Right renal cortex interstitium (tissue), 3 donors: Measurements from ENCODE around the gene MYBPC1. TPM values are rescaled to one million over a fixed set of nuclear protein-coding genes. Genes with fewer than 3 reads are reported as not detected.
"Not testable (repeated sequence)": the region's sequence is repeated elsewhere in the genome, so short reads cannot be mapped to it uniquely, and the experiment has no call there.

Source experiments
- DNase-seq, 3 donors: peaks; one replicate each; pipeline ENCODE4 v3.0.0-alpha.2; 2013; ENCODE audit warnings: low read depth in 3 of 3, low spot score in 2 of 3
- polyA plus RNA-seq, 3 donors: library from polyadenylated mRNA; unstranded; fragments of 120-200 nt; gene quantifications; one replicate each; pipeline ENCODE4 v1.2.1, GENCODE V29; 2013; ENCODE audit not compliant: insufficient read length in 3 of 3

MYBPC1 gene, protein sequence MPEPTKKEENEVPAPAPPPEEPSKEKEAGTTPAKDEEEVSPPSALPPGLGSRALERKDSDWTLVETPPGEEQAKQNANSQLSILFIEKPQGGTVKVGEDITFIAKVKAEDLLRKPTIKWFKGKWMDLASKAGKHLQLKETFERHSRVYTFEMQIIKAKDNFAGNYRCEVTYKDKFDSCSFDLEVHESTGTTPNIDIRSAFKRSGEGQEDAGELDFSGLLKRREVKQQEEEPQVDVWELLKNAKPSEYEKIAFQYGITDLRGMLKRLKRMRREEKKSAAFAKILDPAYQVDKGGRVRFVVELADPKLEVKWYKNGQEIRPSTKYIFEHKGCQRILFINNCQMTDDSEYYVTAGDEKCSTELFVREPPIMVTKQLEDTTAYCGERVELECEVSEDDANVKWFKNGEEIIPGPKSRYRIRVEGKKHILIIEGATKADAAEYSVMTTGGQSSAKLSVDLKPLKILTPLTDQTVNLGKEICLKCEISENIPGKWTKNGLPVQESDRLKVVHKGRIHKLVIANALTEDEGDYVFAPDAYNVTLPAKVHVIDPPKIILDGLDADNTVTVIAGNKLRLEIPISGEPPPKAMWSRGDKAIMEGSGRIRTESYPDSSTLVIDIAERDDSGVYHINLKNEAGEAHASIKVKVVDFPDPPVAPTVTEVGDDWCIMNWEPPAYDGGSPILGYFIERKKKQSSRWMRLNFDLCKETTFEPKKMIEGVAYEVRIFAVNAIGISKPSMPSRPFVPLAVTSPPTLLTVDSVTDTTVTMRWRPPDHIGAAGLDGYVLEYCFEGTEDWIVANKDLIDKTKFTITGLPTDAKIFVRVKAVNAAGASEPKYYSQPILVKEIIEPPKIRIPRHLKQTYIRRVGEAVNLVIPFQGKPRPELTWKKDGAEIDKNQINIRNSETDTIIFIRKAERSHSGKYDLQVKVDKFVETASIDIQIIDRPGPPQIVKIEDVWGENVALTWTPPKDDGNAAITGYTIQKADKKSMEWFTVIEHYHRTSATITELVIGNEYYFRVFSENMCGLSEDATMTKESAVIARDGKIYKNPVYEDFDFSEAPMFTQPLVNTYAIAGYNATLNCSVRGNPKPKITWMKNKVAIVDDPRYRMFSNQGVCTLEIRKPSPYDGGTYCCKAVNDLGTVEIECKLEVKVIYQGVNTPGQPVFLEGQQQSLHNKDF
- not detected for polyA plus RNA-seq

GRCh38 chr12:101594700-101595099 lies at the start of gene MYBPC1:
TSS of gene MYBPC1 (plus strand) at chr12:101594971. CDS start at chr12:101595071, 100 bp downstream.
- DNase-seq: no peak

- no peak for DNase-seq
These were observed 43.2 kb upstream of the MYBPC1 start for GRCh38 chr12:101551362-101552114.

DNA sequence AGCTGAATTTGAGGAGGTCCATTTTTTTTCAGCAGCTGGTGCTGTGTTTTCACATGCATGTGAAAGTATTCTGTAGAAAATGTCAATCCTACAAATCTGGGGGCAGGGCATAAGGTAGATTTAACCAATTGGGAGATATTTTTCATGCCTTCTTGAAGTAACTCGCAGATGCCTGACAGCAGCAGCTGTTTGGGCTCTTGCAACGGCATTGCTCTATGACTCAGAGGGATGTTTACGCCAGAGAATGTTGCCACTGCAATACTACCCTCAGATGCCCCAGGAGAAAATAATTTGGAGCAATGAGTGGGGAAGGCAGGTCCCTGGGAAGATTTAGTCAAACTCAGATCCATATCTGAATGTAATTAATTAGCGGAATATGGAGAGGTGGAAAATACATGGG lies 42.5 kb upstream of the MYBPC1 start:
- no peak for DNase-seq

GRCh38 chr12:101557094-101557493 lies 37.7 kb upstream of the MYBPC1 start:
- DNase-seq: no peak

DNA sequence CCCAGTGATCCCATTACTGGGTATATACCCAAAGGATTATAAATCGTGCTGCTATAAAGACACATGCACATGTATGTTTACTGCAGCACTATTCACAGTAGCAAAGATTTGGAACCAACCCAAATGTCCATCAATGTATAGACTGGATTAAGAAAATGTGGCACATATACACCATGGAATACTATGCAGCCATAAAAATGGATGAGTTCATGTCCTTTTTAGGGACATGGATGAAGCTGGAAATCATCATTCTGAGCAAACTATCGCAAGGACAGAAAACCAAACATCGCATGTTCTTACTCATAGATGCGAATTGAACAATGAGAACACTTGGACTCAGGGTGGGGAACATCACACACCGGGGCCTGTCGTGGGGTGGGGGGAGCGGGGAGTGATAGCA lies 36.0 kb upstream of the MYBPC1 start:
- DNase-seq: not testable (repeated sequence)

GRCh38 chr12:101563212-101563611 lies 31.6 kb upstream of the MYBPC1 start:
- no peak for DNase-seq

DNA sequence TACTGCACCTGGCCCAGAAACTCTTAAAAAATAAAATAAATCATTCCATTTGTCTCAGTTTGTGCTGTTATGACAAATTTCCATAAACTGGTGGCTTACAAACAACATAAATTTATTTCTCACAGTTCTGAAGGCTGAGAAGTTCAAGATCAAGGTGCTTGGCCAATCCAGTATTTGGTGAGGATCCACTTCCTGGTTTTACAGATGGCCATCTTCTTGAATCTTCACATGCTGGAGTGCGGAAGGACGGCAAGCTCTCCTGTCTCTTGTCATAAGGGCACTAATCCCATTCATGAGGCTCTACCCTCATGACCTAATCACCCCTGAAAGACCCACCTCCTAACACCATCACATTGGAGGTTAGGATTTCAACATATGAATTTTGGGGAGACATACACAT lies 29.9 kb upstream of the MYBPC1 start:
- no peak for DNase-seq

- no peak for DNase-seq
These were observed 28.5 kb upstream of the MYBPC1 start for GRCh38 chr12:101566318-101566717.

DNA sequence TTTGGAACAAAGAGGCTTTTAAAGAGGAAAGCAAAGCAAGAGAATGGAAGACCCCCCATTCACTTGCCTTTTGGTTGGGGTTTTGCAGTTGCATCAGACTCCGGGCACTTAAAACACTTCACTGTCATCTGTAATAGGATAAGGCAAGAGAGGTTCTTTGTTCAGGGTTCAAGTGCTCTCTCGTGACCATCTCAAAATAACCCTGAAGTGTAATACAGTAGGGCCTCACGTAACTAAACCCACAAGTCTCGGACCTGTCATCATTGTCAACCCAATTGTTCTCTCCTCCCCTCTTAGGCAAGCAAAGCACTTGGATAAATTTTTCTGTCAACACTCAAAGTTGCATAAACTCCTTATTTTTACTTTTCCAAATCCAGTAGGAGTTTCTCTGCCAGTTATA lies 26.9 kb upstream of the MYBPC1 start:
- DNase-seq: no peak

DNA sequence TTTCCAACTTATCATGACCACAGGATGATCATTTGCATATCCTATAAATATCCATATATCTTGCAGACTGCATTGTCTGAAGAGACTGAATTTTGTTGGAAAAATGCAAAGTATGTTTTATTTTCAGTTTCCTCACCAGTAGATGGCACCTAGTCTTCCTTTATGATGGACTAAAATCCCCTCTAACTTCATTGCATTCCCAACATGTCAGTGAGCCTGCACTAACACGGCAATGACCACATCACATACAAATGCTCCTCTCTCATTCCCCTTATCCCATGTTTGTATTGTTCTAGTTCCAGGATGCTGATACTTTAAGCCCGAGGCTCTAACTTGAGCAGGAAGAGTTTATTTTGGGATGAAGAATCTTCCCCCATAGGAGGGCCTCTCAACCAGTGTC lies 24.7 kb upstream of the MYBPC1 start:
- no peak for DNase-seq

GRCh38 chr12:101571105-101571504 lies 23.7 kb upstream of the MYBPC1 start:
- no peak for DNase-seq

DNA sequence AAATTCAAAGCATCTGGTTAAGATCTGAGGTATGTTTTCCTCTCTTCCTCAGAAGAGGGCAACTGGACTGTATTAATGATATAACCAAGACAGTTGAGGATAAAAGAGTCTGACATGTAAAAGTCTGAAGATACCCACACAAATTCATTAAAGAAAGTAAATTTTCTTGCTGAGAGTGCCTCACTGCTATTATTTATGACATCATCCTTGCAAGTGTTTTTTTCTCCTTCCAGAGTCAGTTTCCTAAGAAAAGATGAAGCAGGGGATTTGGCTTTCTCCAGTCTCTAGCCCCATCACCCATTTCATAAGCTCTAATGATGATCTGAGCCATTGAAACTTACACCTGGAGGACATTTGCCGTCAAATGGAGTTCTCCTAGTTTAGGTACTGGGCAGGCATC lies 21.0 kb upstream of the MYBPC1 start:
- no peak for DNase-seq

DNA sequence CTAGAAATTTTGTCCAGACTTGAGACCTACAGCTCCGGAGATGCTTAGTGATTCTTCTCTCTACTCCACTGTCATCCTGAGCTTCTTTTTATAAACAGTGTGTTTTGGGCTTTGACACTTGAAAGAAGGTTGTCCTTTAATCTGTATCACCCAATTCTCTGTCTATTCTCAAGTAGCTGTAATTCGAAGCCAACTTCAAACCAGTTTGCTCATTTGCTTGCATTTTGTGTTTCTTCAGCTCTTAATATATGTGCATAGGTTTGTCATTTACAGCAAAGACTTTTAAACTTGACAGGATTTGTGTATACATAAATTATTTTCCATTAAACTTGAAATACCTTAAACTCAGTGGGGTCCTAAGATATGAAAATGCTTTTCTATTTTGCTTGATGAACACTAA lies 16.4 kb upstream of the MYBPC1 start:
- no peak for DNase-seq

- no peak for DNase-seq
These were observed 13.6 kb upstream of the MYBPC1 start for GRCh38 chr12:101581190-101581589.

DNA sequence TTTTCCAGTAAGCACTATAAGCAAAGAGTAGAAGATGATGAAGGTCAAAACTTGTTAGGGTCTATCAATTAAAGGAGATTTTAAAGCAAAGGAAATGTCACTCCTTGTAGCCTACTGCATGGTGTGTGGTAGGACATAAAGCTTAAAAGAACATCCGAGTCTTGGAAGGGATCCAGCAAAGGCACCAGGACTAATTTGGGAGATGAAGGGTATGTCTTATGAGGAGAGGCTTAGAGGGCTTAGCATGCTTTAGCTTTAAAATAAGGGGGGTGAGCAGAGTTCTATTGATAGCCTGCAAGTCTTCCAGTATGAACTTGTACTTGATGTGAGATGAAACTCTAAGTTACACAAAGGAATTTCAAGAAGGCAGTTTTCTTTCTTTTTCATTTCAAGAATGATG lies 11.8 kb upstream of the MYBPC1 start:
- no peak for DNase-seq

GRCh38 chr12:101590383-101590782 lies 4.4 kb upstream of the MYBPC1 start:
- no peak for DNase-seq

DNA sequence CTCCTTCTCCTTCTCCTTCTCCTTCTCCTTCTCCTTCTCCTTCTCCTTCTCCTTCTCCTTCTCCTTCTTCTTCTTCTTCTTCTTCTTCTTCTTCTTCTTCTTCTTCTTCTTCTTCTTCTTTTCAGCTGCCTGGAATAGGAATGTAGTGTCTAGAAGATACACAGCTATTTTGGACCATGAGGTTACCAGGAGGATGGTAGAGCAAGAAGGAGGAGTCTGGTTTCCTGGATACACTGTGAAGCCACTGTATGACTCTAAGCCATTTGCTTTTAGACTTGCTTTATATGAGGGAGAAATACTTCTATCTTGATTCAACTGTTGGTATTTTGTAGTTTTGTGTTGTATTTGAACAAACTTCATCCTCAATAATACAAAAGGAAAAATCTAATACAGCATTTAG lies 3.0 kb upstream of the MYBPC1 start:
- DNase-seq: no peak

GRCh38 chr12:101592448-101592847 lies 2.3 kb upstream of the MYBPC1 start:
- no peak for DNase-seq

- DNase-seq: no peak
These were observed 1.9 kb upstream of the MYBPC1 start for GRCh38 chr12:101592921-101593320.

DNA sequence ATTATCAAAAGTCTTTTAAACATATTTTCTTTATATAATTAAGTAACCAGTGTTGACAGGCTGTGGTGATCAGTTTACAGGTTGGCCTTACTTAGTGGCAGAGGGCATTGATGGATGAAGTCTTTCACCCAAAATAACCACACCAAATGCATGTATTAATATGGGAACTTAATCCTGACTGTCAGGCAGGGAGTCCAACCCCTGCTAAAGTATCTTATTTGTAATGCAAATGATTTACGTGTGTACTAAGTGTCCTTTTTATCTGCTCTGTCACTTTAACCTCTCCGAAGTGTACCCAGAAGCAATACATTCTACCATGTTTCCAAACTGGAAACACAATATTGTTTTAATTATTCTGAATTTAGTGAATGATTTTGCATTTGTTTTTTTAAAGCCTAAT lies 1.4 kb downstream of the MYBPC1 start:
- no peak for DNase-seq
